HepG2 (cell line): ENCODE data around the gene GJD3. TPM values are rescaled to one million over a fixed set of nuclear protein-coding genes. Genes with fewer than 3 reads are reported as not detected.

Experiments
- ARNT2 ChIP-seq: sonication (generic); formaldehyde crosslinking; IDR thresholded peaks from 2 replicates; pipeline ENCODE4 v1.8.0; 2022; ENCODE audit warnings: mild to moderate bottlenecking, low read depth, missing genetic modification reagents, moderate library complexity
- EED ChIP-seq: sonication (generic); formaldehyde crosslinking; IDR thresholded peaks from 2 replicates; pipeline ENCODE4 v1.5.0; 2020; ENCODE audit warnings: mild to moderate bottlenecking, missing genetic modification reagents
- HNRNPLL ChIP-seq: fragments of 200-400 bp; formaldehyde crosslinking; IDR thresholded peaks from 2 replicates; pipeline ENCODE4 v1.6.1; 2017; ENCODE audit warnings: mild to moderate bottlenecking, low read depth, low read length; ENCODE audit not compliant: poor library complexity, severe bottlenecking
- IRF2 ChIP-seq: IDR thresholded peaks from 2 replicates; pipeline ENCODE4 v1.6.1; 2018; ENCODE audit warnings: missing genetic modification reagents, missing compliant biosample characterization
- KDM6A ChIP-seq: IDR thresholded peaks from 2 replicates; pipeline ENCODE4 v1.6.1; 2016; ENCODE audit warnings: low read depth
- MATR3 ChIP-seq: sonication (generic); formaldehyde crosslinking; IDR thresholded peaks from 2 replicates; pipeline ENCODE4 v1.4.0; 2020; ENCODE audit warnings: missing genetic modification reagents
- MEIS1 ChIP-seq: sonication (generic); formaldehyde crosslinking; IDR thresholded peaks from 2 replicates; pipeline ENCODE4 v1.9.0; 2021; ENCODE audit warnings: mild to moderate bottlenecking, missing genetic modification reagents, moderate library complexity, borderline replicate concordance
- MIER2 ChIP-seq: IDR thresholded peaks from 2 replicates; pipeline ENCODE4 v1.6.1; 2016; ENCODE audit warnings: missing biosample characterization, missing genetic modification reagents
- SKI ChIP-seq: fragments of 450-650 bp; IDR thresholded peaks from one replicate; pipeline ENCODE4 v1.6.1; 2018; ENCODE audit warnings: mild to moderate bottlenecking; ENCODE audit not compliant: partially characterized antibody
- TBP ChIP-seq: sonication (generic); formaldehyde crosslinking; IDR thresholded peaks from 2 replicates; pipeline ENCODE4 v1.5.0; 2020; ENCODE audit warnings: missing genetic modification reagents
- TERF1 ChIP-seq: sonication (generic); formaldehyde crosslinking; IDR thresholded peaks from 2 replicates; pipeline ENCODE4 v1.8.0; 2022; ENCODE audit warnings: mild to moderate bottlenecking, missing genetic modification reagents, moderate library complexity
- TFAP4 ChIP-seq: sonication (generic); IDR thresholded peaks from 2 replicates; pipeline ENCODE4 v1.6.1; 2016; ENCODE audit warnings: low read depth, borderline replicate concordance
- ZC3H13 ChIP-seq: sonication (generic); formaldehyde crosslinking; IDR thresholded peaks from 2 replicates; pipeline ENCODE4 v1.8.1; 2023; ENCODE audit warnings: mild to moderate bottlenecking, missing genetic modification reagents, moderate library complexity
- ZFY ChIP-seq: sonication (generic); formaldehyde crosslinking; IDR thresholded peaks from 2 replicates; pipeline ENCODE4 v1.4.0; 2020; ENCODE audit warnings: missing genetic modification reagents
- ZMAT5 ChIP-seq: sonication (generic); formaldehyde crosslinking; IDR thresholded peaks from 2 replicates; pipeline ENCODE4 v1.5.0; 2020; ENCODE audit warnings: mild to moderate bottlenecking, low read depth, missing genetic modification reagents, borderline replicate concordance
- ZNF263 ChIP-seq: sonication (generic); formaldehyde crosslinking; IDR thresholded peaks from 2 replicates; pipeline ENCODE4 v1.4.0; 2020; ENCODE audit warnings: missing genetic modification reagents
- ZNF552 ChIP-seq: sonication (generic); formaldehyde crosslinking; IDR thresholded peaks from 2 replicates; pipeline ENCODE4 v1.9.0; 2022; ENCODE audit warnings: missing genetic modification reagents, mild to moderate bottlenecking, borderline replicate concordance
- ZNF576 ChIP-seq: sonication (generic); formaldehyde crosslinking; IDR thresholded peaks from 2 replicates; pipeline ENCODE4 v1.4.0; 2020; ENCODE audit warnings: mild to moderate bottlenecking, missing genetic modification reagents
- ZNF773 ChIP-seq: sonication (generic); formaldehyde crosslinking; IDR thresholded peaks from 2 replicates; pipeline ENCODE4 v1.4.0; 2020; ENCODE audit warnings: missing genetic modification reagents, borderline replicate concordance
- ZNF790 ChIP-seq: sonication (generic); formaldehyde crosslinking; IDR thresholded peaks from 2 replicates; pipeline ENCODE4 v1.8.0; 2022; ENCODE audit warnings: missing genetic modification reagents, mild to moderate bottlenecking, borderline replicate concordance
- ZNF83 ChIP-seq: sonication (generic); formaldehyde crosslinking; IDR thresholded peaks from 2 replicates; pipeline ENCODE4 v1.4.0; 2020; ENCODE audit warnings: missing genetic modification reagents, mild to moderate bottlenecking, borderline replicate concordance
- polyA plus RNA-seq, 8 experiments: library from polyadenylated mRNA; depleted of rRNA in 3 of 8; stranded (reverse) in 7 of 8; unstranded in 1 of 8; fragments of >200 nt; fragmentation: Illumina TruSeq in 4 of 8; extraction: Trizol in 4 of 8; gene quantifications; 2 replicates each; pipeline versions ENCODE4 v1.2.1 to v1.2.3, GENCODE V29; 2011 to 2016; ENCODE audit warnings: low read depth in 4 of 8, missing spikeins in 1 of 8, mixed read lengths in 1 of 8; ENCODE audit not compliant: insufficient read depth in 1 of 8
- total RNA-seq, 5 experiments: library from RNA; depleted of rRNA; stranded (reverse); fragments of >200 nt; fragmentation: Illumina TruSeq; extraction: Trizol; gene quantifications; 2 replicates each; pipeline ENCODE4 v1.2.3, GENCODE V29; 2016; ENCODE audit warnings: low read depth in 1 of 5
- TF ChIP-seq, protein P1 (sequence below): sonication (generic); formaldehyde crosslinking; IDR thresholded peaks from 2 replicates; pipeline ENCODE4 v1.4.0; 2020; ENCODE audit warnings: missing genetic modification reagents, low read depth, mild to moderate bottlenecking, borderline replicate concordance
- TF ChIP-seq, protein P2 (sequence below): sonication (generic); formaldehyde crosslinking; IDR thresholded peaks from 2 replicates; pipeline ENCODE4 v1.5.1; 2020; ENCODE audit warnings: mild to moderate bottlenecking, missing genetic modification reagents

Gene GJD3
- total and polyA plus RNA-seq, 2 of the 13 experiments (the other 11 are each of a cell fraction or from before 2014, with no cell fraction given): not detected

DNA sequence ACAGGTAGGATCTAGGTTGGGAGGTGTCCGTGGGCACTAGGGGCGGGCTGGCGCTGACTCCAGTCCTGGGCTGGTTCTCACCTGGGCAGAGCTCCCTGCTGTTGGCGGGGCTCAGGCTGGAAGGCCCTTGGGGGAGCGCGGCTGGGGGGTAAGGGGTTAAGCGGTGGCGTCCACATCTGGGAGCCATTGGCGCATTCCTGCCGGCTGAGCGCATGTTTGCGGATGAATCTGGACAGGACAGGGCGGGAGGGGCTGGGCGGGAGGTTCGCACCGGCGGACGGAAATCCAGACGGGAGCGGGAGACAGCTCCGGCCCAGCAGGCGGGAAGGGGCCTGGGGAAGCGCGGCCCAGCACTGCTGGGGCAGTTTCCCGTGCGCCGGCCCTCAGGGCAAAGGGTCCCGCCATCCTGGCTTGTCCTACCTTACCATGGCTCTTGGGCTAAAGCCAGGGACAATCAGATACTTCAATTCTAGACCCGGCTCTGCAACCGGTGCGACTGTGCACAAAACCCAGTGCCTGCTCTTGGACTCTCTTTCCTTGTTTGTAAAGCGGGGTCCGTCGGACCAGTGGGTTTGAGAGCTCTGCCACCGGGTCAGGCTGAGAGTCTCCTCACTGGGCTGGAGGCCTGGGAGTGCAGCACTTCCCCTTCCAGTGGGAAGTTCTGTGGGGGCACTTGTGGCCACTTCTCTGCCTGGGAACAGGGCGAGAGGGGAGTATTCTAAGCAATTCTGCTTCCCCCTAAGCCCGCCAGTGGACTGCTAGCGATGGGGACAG is 47.8 kb downstream of the GJD3 start (continued):
- TF ChIP-seq, protein P1, sequence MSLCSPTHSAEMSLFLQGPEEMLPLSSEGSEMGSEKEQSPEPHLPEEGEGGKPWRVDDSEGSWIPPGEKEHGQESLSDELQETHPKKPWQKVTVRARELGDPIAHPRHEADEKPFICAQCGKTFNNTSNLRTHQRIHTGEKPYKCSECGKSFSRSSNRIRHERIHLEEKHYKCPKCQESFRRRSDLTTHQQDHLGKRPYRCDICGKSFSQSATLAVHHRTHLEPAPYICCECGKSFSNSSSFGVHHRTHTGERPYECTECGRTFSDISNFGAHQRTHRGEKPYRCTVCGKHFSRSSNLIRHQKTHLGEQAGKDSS: peak; percentile 75; the same call in 1 of the 2 replicates
- peak; percentile 56; the same call in 1 of the 2 replicates for TF ChIP-seq ZNF263 (CRISPR knock-in tag)
- peak; percentile 71; the same call in 1 of the 2 replicates for TF ChIP-seq ZNF773 (CRISPR knock-in tag)
- no peak for TF ChIP-seq TERF1 (CRISPR knock-in tag)
- TF ChIP-seq, protein P2, sequence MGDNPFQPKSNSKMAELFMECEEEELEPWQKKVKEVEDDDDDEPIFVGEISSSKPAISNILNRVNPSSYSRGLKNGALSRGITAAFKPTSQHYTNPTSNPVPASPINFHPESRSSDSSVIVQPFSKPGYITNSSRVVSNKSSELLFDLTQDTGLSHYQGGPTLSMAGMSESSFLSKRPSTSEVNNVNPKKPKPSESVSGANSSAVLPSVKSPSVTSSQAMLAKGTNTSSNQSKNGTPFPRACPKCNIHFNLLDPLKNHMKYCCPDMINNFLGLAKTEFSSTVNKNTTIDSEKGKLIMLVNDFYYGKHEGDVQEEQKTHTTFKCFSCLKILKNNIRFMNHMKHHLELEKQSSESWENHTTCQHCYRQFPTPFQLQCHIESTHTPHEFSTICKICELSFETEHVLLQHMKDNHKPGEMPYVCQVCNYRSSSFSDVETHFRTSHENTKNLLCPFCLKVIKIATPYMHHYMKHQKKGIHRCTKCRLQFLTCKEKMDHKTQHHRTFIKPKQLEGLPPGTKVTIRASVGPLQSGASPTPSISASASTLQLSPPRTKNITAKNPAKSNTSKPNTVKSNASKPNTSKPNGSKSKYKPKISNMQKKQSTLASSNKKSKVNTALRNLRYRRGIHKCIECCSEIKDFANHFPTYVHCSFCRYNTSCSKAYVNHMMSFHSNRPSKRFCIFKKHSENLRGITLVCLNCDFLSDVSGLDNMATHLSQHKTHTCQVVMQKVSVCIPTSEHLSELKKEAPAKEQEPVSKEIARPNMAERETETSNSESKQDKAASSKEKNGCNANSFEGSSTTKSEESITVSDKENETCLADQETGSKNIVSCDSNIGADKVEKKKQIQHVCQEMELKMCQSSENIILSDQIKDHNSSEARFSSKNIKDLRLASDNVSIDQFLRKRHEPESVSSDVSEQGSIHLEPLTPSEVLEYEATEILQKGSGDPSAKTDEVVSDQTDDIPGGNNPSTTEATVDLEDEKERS (CRISPR knock-in tag): no peak
- TF ChIP-seq KDM6A (CRISPR knock-in tag): no peak
- TF ChIP-seq SKI: peak; percentile 77
- no peak for TF ChIP-seq EED
- no peak for TF ChIP-seq ZNF552 (CRISPR knock-in tag)
- peak; percentile 85 for TF ChIP-seq ZFY (CRISPR knock-in tag)
- TF ChIP-seq TFAP4: peak; percentile 82; the same call in 1 of the 2 replicates
- TF ChIP-seq ZNF83: peak; percentile 93; the same call in 1 of the 2 replicates
- TF ChIP-seq MEIS1 (CRISPR knock-in tag): peak; percentile 84; the same call in 1 of the 2 replicates
- TF ChIP-seq ZMAT5 (CRISPR knock-in tag): no peak
- TF ChIP-seq ZNF576 (CRISPR knock-in tag): no peak
- peak; percentile 79 for TF ChIP-seq ARNT2 (CRISPR knock-in tag)
- 0 out of 2 replicates have a peak, but pooled peaks have one; percentile 1 for TF ChIP-seq MATR3 (CRISPR knock-in tag)
- TF ChIP-seq HNRNPLL: peak; percentile 87
- TF ChIP-seq TBP: no peak
- TF ChIP-seq ZC3H13 (CRISPR knock-in tag): no peak; the same call in 1 of the 2 replicates
- no peak for TF ChIP-seq MIER2
- TF ChIP-seq IRF2 (CRISPR knock-in tag): no peak
- TF ChIP-seq ZNF790 (CRISPR knock-in tag): no peak
